SK-N-MC (cell line): ENCODE results near the gene ALKBH4.
"Not testable (repeated sequence)": the region's sequence is repeated elsewhere in the genome, so short reads cannot be mapped to it uniquely, and the experiment has no call there.

Experiments
- DNase-seq: peaks from one replicate; pipeline ENCODE4 v3.0.0-alpha.2; 2011; ENCODE audit warnings: low read depth, low spot score
- H3K27ac ChIP-seq: fragments of 200-600 bp; sonication (generic); 2 replicates; pipeline ENCODE4 v1.5.1; 2016; ENCODE audit warnings: mixed run types
- H3K36me3 ChIP-seq: fragments of 200-600 bp; sonication (generic); 2 replicates; pipeline ENCODE4 v1.6.1; 2017; ENCODE audit warnings: antibody characterized with exemption, low read length, mixed read lengths; ENCODE audit not compliant: insufficient read depth
- H3K4me3 ChIP-seq: fragments of 200-600 bp; sonication (generic); 2 replicates; pipeline ENCODE4 v1.5.1; 2016
- H3K9ac ChIP-seq: fragments of 200-600 bp; sonication (generic); 2 replicates; pipeline ENCODE4 v1.8.0; 2017; ENCODE audit warnings: mixed run types, mixed read lengths; ENCODE audit not compliant: insufficient read length
- H3K9me3 ChIP-seq: fragments of 200-600 bp; sonication (generic); 2 replicates; pipeline ENCODE4 v1.6.1; 2017; ENCODE audit warnings: low read depth, mild to moderate bottlenecking, antibody characterized with exemption, low read length, moderate library complexity, mixed read lengths
- EZH2 ChIP-seq: fragments of 200-600 bp; sonication (generic); IDR thresholded peaks from one replicate; pipeline ENCODE4 v1.6.1; 2017; ENCODE audit warnings: antibody characterized with exemption
- FOXP2 ChIP-seq: optimal IDR thresholded peaks from 2 replicates; pipeline ENCODE3; 2011; ENCODE audit warnings: mild to moderate bottlenecking, moderate library complexity; ENCODE audit not compliant: insufficient read depth; ENCODE audit errors: extremely low read length, control extremely low read depth
- POLR2AphosphoS5 ChIP-seq: IDR thresholded peaks from 2 replicates; pipeline ENCODE4 v1.6.1; 2012; ENCODE audit warnings: mild to moderate bottlenecking, low read depth, low read length, borderline replicate concordance

The ALKBH4 gene, protein sequence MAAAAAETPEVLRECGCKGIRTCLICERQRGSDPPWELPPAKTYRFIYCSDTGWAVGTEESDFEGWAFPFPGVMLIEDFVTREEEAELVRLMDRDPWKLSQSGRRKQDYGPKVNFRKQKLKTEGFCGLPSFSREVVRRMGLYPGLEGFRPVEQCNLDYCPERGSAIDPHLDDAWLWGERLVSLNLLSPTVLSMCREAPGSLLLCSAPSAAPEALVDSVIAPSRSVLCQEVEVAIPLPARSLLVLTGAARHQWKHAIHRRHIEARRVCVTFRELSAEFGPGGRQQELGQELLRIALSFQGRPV

DNA sequence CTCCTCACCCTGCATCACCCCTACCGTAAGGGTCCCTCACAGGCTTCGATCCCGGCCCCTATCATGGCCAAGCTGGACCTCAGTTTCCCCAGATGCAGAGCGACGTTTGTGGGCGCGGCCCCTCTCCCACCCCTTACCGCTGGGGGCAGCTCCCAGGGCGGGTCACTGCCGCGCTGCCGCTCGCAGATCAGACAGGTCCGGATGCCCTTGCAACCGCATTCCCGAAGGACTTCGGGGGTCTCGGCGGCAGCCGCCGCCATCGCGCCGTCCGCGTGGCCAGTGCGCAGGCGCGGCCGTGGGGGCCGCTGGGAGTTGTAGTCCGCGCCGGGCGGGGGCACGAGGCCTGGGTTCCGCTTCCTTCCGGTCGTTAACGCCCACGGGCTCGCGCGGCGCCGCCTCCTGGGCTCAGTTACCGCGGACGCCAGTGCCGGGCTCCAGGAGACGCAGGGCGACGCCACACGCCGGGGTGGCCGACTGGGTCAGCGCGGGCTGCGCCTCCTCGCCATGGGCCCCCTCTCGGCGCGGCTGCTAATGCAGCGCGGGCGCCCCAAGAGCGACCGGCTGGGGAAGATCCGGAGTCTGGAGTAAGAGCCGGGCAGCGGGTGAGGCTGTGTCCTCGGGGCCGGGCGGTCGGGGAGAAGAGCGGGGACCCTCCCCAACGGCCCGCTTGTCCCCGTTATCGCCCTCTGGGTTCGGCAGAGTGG, at the start of gene ALKBH4, which contains the start of gene LRWD1:
Gene ALKBH4, minus strand, starts transcription at position 287 of the 704 bp plus-strand sequence. Its CDS starts 27 bp downstream, at position 260.
Gene LRWD1, plus strand, starts transcription at position 408 of the 704 bp plus-strand sequence. Its CDS starts 97 bp downstream, at position 505.
- peak within 1 kb of the TSS; percentile 49; the same call in 1 of the 2 replicates for H3K27ac ChIP-seq
- no peaks in the 10 kb centered on the region; the same call in 1 of the 2 replicates for H3K36me3 ChIP-seq
- DNase-seq = peak; percentile 14
- H3K9me3 ChIP-seq = no peaks in the 10 kb centered on the region
- H3K9ac ChIP-seq = peak within 1 kb of the TSS; percentile 95
- TF ChIP-seq FOXP2 (peak; percentile 54), POLR2AphosphoS5 (peak; percentile 92), EZH2 (no peak)
- H3K4me3 ChIP-seq = peak within 1 kb of the TSS; percentile 97

DNA sequence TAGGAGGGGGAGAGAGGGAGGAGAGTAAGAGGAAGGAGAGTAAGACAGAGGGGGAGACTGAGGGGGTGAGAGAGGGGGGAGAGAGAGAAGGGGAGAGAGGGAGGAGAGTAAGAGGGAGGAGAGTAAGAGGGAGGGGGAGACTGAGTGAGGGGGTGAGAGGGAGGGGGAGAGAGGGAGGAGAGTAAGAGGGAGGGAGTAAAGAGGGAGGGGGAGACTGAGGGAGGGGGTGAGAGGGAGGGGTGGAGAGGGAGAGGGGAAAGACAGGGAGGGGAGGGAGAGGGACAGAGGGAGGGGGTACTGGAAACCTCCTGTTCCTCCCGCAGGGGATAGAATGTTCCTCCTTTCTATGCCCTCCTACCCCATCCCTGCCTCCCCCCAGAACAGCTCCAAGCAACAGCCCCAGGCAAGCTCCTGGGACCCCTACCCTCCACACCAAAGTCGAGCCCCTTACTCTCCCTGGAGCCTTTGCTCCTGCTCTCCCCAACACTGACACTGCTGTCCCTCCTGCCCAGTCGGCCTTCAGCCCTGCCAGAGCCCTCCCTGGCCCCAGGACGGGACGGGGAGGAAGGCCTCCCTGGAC, 48.1 kb upstream of the ALKBH4 start:
- peak; percentile 74 for DNase-seq
- not testable (repeated sequence) for H3K36me3 ChIP-seq, H3K9ac ChIP-seq, H3K9me3 ChIP-seq, H3K27ac ChIP-seq
- peak overlapping the region; percentile 33 for H3K4me3 ChIP-seq

DNA sequence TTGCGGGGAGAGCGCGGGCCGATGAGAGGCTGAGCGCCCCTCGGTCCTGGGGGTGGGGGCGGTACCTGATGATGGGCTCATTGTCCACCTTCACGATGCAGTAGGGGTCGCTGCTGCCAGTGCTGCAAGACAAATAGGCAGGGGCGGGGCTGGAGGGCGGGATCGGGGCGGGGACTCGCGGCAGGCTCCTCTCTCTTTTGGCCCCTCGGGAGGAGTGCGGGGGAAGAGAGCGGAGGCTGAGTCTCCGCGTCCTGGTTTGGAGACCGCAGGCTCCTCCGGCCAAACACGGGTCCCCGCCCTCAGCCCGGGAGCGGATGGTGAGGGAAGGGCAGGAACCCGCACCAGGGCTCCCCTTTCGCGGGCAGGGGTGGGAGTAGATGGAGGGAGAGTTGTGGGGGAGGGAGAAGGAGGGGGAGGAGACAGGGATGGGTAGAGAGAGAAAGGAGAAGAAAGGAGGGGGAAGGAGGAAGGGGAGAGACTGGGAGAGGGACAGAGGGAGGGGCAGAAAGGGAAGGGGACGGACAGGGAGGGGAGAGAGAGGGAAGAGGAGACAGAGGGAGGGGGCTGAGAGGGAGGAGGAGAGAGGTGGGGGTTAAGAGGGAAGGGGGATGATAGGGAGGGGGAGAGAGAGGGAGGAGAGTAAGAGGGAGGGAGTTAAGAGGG, 47.3 kb upstream of the ALKBH4 start:
- H3K36me3 ChIP-seq, H3K27ac ChIP-seq, H3K9me3 ChIP-seq, H3K9ac ChIP-seq, DNase-seq, H3K4me3 ChIP-seq: not testable (repeated sequence)

DNA sequence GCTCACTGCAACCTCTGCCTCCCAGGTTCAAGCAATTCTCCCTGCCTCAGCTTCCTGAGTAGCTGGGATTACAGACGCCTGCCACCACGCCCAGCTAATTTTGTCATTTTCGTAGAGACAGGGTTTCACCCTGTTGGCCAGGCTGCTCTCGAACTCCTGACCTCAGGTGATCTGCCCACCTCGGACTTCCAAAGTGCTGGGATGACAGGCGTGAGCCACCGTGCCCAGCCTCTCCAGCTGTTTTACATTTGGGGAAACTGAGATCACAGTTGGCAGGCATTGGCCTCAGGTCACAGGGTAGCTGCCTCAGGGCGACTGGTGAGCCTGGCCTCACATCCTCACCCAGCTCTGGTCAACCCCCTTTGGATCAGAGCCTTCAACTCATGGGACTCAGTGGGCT, 45.9 kb upstream of the ALKBH4 start:
- not testable (repeated sequence) for DNase-seq, H3K27ac ChIP-seq, H3K4me3 ChIP-seq, H3K9ac ChIP-seq, H3K9me3 ChIP-seq, H3K36me3 ChIP-seq

DNA sequence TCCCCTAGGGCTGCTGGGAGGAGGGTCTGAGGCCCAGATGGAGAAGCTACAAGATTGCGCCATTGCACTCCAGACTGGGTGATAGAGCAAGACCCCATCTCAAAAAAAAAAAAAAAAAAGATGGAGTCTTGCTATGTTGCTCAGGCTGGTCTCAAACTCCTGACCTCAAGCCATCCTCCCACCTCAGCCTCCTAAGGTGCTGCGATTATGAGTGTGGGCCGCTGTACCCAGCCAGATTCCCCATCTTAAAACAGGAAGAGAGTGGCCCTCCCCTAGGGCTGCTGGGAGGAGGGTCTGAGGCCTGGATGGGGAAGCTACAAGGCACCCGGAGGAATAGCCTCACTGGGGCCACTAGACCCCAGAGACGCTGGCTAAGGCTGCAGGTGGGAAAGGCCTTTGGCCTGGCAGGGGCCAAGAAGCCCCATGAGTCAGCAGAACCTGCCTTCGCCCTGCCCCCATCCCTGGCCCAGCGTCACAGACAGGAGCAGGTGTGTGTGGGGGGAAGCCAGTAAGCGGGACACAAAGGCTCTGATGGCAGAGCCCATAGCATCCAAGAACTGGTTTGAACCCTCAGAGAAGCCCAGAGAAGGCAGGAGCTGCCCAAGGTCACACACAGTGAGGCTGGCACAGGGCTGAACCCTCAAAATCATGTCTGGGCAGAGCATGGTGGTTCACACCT, 42.9 kb upstream of the ALKBH4 start:
- H3K4me3 ChIP-seq, H3K27ac ChIP-seq, H3K36me3 ChIP-seq, H3K9me3 ChIP-seq, H3K9ac ChIP-seq, DNase-seq: not testable (repeated sequence)

DNA sequence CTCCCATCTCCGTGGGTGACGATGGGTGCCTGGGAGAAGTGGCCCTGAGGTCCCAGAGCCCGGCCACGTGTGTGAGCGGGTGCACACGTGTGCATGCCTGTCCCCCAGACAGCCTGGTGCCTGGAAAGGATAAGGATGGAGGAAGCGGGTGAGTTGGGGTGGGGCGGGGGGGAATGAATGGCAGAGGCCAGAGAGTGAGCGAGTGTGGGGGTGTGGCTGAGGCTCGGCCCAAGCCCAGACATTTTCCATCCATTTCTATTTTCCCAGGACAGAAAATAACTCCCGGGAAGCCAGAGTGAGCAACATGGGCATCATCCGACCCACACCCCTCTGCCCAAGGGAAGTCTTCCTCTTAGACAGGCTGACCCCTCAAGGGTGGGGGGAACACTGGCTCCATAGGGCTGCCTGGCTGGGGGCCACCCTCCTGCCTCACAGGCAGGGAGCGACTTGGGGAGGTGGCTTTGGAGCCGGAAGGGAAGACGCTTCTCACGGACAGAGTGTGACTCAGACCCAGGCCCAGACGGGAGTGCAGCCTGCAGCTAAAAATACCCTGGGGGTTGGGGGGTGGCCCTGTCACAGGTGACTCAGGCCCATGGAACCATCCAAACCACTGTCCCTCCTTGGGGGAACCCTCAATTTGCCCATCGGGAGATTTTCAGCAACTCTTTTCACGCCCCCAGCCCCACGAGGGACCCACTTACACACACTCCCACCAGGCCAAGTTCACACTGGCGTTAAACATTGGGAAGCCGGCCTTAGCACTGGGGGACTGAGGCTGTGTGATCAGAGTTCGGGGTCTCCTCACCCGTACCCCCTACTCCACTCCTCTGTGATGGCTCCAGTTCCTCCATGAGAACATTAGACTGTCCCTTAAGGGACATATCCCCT, 40.9 kb upstream of the ALKBH4 start:
- DNase-seq, H3K27ac ChIP-seq, H3K9ac ChIP-seq, H3K4me3 ChIP-seq, H3K9me3 ChIP-seq, H3K36me3 ChIP-seq: not testable (repeated sequence)

GRCh38 chr7:102503141-102503540, 38.5 kb upstream of the ALKBH4 start:
- not testable (repeated sequence) for H3K4me3 ChIP-seq, H3K27ac ChIP-seq, DNase-seq, H3K9ac ChIP-seq, H3K36me3 ChIP-seq, H3K9me3 ChIP-seq

DNA sequence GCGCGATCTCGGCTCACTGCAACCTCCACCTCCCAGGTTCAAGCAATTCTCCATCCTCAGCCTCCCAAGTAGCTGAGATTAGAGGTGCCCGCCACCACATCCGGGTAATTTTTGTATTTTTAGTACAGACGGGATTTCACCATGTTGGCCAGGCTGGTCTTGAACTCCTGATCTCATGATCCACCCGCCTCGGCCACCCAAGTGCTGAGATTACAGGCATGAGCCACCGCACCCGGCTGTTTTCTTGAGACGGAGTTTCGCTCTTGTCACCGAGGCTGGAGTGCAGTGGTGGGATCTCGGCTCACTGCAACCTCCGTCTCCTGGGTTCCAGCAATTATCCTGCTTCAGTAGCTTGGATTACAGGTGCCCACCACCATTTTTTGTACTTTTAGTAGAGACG, 33.7 kb upstream of the ALKBH4 start:
- H3K36me3 ChIP-seq, H3K9ac ChIP-seq, H3K27ac ChIP-seq, H3K4me3 ChIP-seq, DNase-seq, H3K9me3 ChIP-seq: not testable (repeated sequence)

- H3K9me3 ChIP-seq, H3K4me3 ChIP-seq, H3K27ac ChIP-seq, H3K36me3 ChIP-seq, DNase-seq, H3K9ac ChIP-seq: not testable (repeated sequence)
These were observed 32.6 kb upstream of the ALKBH4 start for GRCh38 chr7:102497308-102497707.

GRCh38 chr7:102496861-102497260, 32.2 kb upstream of the ALKBH4 start:
- H3K27ac ChIP-seq, H3K9ac ChIP-seq, H3K4me3 ChIP-seq, DNase-seq, H3K9me3 ChIP-seq, H3K36me3 ChIP-seq: not testable (repeated sequence)

DNA sequence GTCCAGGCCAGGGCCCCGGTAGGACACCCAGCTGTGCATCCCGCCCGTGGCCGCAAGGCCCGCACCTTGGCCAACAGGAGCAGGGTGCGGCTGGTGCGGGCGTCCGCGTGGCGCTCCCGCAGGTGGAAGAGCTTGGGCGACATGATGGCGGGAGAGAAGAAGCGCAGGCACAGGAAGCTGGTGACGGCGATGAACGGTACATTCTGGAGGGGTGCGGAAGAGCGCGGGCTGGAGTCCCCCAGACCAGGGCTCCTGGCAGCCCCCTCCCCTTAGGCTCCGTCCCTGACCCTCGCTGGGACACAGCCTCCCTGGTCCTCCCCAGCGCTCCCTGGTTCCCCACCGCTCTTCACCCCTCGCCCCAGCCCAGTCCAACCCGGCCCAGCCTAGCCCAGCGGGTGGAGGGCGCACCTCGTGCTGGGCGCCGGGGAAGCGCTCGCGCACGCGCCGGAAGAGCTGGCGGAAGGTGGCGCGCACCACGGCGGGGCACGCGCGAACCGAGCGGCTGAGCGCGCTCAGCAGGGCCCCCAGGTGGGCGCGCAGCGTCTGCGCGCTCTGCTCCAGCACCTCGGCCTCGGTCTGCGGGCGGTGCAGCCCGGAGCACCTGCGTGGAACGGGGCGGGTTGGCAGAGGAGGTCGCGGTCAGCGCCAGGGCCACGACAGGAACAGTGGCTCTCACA, 29.9 kb upstream of the ALKBH4 start:
- not testable (repeated sequence) for H3K9me3 ChIP-seq, H3K27ac ChIP-seq, H3K9ac ChIP-seq, H3K36me3 ChIP-seq, DNase-seq, H3K4me3 ChIP-seq

GRCh38 chr7:102494026-102494425, 29.4 kb upstream of the ALKBH4 start:
- H3K9ac ChIP-seq, H3K36me3 ChIP-seq, DNase-seq, H3K4me3 ChIP-seq, H3K27ac ChIP-seq, H3K9me3 ChIP-seq: not testable (repeated sequence)
